ENCODE results near the gene HTRA2.

- TF ChIP-seq CTCF (conservative IDR thresholded peaks at IDR 0.05) (no peak), ZFX (IDR thresholded peaks at IDR 0.05) (no peak)
Observed at GRCh38 chr2:74491648-74492544, 37.8 kb upstream of the HTRA2 start.

Measured in C4-2B (cell line).